ENCODE data around the gene ZBTB17.
A peak's percentile ranks its signal among the peaks of the same experiment; 100 is the strongest.
"Not testable (repeated sequence)": the region's sequence is repeated elsewhere in the genome, so short reads cannot be mapped to it uniquely, and the experiment has no call there.

Gene ZBTB17

DNA sequence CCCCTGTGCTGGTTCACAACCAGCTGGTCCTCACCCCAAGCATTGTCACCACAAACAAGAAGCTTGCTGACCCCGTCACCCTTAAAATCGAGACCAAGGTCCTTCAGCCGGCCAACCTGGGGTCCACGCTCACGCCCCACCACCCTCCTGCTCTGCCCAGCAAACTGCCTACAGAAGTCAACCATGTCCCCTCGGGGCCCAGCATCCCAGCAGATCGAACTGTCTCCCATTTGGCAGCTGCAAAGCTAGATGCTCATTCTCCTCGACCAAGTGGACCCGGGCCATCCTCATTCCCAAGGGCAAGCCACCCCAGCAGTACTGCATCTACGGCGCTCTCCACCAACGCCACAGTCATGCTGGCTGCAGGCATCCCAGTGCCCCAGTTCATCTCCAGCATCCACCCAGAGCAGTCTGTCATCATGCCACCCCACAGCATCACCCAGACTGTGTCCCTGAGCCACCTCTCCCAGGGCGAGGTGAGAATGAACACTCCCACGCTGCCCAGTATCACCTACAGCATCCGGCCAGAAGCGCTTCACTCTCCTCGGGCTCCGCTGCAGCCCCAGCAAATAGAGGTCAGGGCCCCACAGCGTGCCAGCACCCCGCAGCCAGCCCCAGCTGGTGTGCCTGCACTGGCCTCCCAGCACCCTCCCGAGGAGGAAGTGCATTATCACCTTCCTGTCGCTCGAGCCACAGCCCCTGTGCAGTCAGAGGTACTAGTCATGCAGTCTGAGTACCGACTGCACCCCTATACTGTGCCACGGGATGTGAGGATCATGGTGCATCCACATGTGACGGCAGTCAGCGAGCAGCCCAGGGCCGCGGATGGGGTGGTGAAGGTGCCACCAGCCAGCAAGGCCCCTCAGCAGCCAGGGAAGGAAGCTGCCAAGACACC is 40.6 kb downstream of the ZBTB17 start:
- no peak for DNase-seq (ENCODE audit: low read depth in 2 of 2)

DNA sequence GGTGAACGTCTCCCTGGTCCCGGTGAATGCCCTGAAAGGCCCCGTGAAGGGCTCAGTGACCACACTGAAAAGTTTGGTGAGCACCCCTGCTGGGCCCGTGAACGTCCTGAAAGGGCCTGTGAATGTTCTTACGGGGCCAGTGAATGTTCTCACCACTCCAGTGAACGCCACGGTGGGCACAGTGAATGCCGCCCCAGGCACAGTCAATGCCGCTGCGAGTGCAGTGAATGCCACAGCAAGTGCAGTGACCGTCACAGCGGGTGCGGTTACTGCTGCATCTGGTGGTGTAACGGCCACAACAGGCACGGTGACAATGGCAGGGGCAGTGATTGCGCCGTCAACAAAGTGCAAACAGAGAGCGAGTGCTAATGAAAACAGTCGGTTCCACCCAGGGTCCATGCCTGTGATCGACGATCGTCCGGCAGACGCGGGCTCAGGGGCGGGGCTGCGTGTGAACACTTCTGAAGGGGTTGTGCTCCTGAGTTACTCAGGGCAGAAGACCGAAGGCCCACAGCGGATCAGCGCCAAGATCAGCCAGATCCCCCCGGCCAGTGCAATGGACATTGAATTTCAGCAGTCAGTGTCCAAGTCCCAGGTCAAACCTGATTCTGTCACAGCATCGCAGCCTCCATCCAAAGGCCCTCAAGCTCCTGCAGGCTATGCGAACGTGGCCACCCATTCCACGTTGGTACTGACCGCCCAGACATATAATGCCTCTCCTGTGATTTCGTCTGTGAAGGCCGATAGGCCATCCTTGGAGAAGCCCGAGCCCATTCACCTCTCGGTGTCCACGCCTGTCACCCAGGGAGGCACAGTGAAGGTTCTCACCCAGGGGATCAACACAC is 41.5 kb downstream of the ZBTB17 start:
- DNase-seq (ENCODE audit: low read depth in 2 of 2), result no peak

DNA sequence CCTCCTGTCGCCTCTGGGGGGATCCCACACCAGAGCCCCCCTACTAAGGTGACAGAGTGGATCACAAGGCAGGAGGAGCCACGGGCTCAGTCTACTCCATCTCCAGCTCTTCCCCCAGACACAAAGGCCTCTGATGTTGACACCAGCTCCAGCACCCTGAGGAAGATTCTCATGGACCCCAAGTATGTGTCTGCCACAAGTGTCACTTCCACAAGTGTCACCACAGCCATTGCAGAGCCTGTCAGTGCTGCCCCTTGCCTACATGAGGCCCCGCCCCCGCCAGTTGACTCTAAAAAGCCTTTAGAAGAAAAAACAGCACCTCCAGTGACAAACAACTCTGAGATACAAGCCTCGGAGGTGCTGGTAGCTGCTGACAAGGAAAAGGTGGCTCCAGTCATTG is 42.2 kb downstream of the ZBTB17 start:
- DNase-seq (ENCODE audit: low read depth in 2 of 2), result no peak

DNA sequence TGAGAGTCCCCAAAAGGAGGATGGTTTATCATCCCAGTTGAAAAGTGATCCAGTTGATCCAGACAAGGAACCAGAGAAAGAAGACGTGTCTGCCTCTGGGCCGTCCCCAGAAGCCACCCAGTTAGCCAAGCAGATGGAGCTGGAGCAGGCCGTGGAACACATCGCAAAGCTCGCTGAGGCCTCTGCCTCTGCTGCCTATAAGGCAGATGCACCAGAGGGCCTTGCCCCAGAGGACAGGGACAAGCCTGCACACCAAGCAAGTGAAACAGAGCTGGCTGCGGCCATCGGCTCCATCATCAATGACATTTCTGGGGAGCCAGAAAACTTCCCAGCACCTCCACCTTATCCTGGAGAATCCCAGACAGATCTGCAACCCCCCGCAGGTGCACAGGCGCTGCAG is 43.3 kb downstream of the ZBTB17 start:
- DNase-seq (ENCODE audit: low read depth in 2 of 2), result no peak

DNA sequence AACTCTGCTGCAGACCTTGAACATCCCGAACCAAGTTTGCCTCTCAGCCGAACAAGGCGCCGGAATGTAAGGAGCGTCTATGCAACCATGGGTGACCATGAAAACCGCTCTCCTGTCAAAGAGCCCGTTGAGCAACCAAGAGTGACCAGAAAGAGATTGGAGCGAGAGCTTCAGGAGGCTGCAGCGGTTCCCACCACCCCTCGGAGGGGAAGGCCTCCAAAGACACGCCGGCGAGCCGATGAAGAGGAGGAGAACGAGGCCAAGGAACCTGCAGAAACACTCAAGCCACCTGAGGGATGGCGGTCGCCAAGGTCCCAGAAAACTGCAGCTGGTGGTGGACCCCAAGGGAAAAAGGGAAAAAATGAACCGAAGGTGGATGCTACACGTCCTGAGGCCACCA is 44.0 kb downstream of the ZBTB17 start:
- DNase-seq (ENCODE audit: low read depth in 2 of 2), result no peak

DNA sequence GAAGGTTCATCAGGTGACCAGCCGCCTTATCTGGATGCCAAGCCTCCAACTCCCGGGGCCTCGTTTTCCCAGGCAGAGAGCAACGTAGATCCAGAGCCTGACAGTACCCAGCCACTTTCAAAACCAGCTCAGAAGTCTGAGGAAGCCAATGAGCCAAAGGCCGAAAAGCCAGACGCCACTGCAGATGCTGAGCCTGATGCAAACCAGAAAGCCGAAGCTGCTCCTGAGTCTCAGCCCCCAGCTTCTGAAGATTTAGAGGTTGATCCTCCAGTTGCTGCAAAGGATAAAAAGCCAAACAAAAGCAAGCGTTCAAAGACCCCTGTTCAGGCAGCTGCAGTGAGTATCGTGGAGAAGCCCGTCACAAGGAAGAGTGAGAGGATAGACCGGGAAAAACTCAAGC is 44.5 kb downstream of the ZBTB17 start:
- DNase-seq (ENCODE audit: low read depth in 2 of 2), result no peak

DNA sequence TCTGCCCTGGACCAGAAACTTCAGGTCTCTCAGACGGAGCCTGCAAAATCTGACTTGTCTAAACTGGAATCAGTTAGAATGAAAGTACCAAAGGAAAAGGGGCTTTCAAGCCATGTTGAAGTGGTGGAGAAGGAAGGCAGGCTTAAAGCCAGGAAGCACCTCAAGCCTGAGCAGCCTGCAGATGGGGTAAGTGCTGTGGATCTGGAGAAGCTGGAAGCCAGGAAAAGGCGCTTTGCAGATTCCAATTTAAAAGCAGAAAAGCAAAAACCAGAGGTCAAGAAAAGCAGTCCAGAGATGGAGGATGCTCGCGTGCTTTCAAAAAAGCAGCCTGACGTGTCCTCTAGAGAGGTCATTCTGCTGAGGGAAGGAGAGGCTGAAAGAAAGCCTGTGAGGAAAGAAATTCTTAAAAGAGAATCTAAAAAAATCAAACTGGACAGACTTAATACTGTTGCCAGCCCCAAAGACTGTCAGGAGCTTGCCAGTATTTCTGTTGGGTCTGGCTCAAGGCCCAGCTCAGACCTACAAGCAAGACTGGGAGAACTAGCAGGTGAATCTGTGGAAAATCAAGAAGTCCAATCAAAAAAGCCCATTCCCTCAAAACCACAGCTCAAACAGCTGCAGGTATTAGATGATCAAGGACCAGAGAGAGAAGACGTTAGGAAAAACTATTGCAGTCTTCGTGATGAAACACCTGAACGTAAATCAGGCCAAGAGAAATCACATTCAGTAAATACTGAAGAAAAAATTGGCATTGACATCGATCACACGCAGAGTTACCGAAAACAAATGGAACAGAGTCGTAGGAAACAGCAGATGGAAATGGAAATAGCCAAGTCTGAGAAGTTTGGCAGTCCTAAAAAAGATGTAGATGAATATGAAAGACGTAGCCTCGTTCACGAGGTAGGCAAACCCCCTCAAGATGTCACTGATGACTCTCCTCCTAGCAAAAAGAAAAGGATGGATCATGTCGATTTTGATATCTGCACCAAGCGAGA is 46.6 kb downstream of the ZBTB17 start:
- no peak for DNase-seq (ENCODE audit: low read depth in 2 of 2)

DNA sequence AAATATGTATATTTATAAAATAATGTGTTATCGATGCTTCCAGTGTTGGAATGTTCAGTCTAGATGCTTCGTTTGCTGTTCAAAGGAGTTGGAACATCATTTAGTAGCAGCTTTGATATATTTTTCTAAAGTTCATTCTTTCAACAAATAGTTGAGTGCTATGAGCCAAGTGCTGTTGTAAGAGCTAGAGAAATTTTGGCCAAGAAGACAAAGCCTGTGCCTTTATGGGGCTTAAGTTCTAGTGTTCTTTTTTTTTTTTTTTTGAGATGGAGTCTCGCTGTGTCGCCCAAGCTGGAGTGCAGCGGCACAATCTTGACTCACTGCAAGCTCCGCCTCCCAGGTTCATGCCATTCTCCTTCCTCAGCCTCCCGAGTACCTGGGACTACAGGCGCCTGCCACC is 49.5 kb downstream of the ZBTB17 start:
- not testable (repeated sequence) for DNase-seq (ENCODE audit: low read depth in 2 of 2)

DNA sequence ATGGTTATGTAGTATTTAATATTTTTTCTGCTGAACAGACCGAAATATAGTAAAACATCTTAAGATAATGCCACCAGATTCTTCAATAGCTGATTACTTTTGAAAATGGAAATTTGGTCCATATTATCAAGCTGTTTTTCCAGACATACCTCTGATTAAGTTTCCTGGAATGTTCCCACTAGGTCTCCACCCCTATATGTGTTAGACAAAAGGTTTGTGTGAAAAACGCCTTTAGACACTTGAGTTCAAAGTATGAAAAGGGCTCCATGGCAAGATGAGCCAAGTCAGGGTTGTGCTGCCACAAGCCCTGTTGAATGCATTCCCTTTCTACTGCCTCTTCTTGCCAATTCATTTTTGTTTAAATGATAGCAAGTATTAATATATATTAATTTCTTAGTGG is 52.7 kb downstream of the ZBTB17 start:
- no peak for DNase-seq (ENCODE audit: low read depth in 2 of 2)

DNA sequence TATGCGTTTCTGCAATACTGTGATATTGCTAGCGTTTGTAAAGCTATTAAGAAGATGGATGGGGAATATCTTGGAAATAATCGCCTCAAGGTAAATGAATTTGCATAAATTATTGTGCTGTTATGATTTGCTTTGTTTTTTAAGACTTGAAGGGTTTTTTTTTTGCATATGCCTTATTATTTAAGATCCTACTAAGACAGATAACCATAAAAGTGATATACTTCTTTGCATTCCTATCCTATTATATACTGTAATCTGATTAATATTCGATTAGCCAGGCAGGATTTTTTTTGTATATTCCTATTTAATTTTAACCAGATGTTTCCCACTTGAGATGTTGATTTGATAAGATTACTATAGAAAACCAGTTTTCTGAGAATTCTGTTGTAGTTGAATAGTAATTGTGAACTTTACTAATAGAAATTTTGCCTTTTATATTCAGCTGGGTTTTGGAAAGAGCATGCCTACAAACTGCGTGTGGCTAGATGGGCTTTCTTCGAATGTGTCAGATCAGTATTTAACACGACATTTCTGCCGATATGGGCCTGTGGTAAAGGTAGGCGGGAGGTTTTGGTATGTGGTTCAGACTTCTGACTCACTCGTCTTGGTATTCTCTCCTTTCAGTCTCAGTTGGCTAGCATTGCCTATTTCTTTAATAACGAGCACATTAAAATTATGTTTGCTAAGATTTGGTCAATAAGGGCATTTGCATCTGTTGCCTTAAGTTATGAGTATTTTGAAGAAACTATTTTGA is 56.8 kb downstream of the ZBTB17 start:
- peak; percentile 48 to 54 for DNase-seq (ENCODE audit: low read depth in 2 of 2)

DNA sequence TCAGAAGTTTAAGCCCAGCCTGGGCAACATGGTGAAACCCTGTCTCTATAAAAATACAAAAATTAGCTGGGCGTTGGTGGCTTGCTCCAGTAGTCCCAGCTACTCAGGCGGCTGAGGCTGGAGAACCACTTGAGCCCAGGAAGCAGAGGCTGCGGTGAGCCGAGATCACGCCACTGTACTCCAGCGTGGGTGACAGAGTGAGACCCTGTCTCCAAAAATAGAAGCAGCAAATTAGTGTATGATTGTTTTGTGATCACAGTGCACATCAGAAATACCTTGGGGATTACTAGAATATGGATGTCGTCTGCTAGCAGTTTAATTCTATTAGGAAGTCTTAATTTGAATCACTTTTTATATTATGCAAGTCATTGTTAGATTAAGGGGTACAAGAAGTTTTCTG is 59.0 kb downstream of the ZBTB17 start:
- DNase-seq (ENCODE audit: low read depth in 2 of 2), result no peak

DNA sequence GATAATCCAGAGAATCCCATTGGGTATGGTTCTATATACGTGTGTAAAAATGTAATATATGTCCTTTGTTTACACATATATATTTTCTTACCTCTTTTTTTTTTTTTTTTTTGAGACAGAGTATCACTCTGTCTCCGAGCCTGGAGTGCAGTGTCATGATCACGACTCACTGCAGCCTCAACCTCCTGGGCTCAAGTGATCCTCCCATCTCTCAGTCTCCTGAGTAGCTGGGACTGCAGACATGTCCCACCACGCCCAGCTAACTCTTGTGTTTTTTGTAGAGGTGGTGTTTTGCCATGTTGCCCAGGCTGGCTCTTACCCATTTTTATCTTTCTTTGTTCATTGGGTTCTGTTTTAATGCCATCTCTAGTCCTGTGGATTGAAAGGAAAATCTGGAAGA is 59.5 kb downstream of the ZBTB17 start:
- DNase-seq (ENCODE audit: low read depth in 2 of 2), result no peak

DNA sequence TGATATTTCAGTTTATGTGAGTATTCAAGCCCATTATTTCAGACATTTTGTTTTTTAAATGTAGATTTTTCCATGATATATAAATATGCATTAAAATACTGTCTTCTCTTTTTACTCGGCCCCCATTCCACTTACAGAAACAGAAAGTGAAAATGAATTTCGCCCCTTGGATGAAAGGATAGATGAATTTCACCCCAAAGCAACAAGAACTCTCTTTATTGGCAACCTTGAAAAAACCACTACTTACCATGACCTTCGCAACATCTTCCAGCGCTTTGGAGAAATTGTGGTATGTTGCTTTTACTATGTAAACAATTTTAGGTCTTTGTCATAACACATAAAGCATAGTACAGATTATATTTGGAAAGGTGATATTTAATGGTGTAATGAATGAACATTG is 59.9 kb downstream of the ZBTB17 start:
- no peak for DNase-seq (ENCODE audit: low read depth in 2 of 2)

DNA sequence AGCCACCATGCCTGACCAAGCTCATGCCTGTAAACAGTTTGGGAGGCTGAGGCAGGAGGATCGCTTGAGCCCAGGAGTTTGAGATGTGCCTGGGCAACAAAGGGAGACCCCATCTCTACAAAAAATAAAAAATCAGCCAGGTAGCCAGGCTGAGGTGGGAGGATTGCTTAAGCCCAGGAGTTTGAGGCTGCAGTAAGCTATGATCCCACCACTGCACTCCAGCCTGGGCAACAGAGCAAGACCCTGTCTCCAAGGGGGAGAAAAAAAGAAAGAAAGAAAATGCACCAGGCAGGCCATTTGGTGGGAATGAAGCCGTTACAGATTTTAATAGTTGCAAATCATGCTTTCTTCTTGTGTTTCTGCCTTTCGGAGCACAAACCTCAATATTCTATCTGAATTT is 62.3 kb downstream of the ZBTB17 start:
- DNase-seq (ENCODE audit: low read depth in 2 of 2), result not testable (repeated sequence)

DNA sequence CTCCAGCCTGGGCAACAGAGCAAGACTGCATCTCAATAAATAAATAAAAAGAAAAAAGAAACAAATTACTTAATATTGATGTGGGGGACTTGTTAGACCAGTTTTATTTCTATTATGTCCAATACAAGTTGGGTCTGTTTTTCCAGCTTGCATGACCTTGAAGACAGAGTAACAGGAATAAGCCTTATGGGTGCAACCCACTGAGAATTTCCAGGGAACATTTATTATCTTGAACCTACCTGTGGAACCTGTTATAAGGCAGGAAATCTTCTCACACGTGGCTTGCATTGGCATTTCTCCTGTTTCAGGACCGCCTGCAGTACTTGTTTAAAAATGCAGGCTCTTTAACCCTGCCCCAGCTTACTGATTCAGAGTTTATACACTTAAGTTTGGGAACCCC is 64.0 kb downstream of the ZBTB17 start:
- DNase-seq (ENCODE audit: low read depth in 2 of 2), result no peak

DNA sequence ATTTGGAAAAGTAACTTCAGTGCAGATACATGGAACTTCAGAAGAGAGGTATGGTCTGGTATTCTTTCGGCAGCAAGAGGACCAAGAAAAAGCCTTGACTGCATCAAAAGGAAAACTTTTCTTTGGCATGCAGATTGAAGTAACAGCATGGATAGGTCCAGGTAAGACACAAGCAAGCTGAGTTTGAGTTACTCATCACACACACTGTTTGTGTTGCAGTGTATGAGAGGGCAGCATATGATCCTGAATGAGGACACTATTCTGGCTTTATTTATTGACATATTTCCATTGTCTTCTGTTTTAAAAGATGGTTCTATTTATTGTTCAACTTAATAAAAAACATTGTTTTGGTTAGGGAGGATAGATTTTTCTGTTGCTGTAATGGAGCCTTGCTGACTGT is 64.8 kb downstream of the ZBTB17 start:
- no peak for DNase-seq (ENCODE audit: low read depth in 2 of 2)

DNA sequence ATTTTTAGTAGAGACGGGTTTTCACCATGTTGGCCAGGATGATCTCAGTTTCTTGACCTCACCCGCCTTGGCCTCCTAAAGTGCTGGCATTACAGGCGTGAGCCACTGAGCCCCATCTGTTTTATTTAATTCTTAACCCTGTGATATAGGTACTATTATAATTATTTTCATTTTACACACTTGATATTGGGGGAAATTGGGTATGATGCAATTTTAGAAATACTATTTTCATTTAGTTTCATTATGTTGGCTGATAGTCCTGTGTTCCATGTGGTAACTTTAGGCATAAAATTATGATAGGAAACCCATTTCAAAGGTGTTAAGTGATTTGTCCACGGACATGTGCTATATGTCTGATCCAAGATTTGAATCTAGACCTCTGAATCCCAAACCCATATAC is 67.3 kb downstream of the ZBTB17 start:
- no peak for DNase-seq (ENCODE audit: low read depth in 2 of 2)

DNA sequence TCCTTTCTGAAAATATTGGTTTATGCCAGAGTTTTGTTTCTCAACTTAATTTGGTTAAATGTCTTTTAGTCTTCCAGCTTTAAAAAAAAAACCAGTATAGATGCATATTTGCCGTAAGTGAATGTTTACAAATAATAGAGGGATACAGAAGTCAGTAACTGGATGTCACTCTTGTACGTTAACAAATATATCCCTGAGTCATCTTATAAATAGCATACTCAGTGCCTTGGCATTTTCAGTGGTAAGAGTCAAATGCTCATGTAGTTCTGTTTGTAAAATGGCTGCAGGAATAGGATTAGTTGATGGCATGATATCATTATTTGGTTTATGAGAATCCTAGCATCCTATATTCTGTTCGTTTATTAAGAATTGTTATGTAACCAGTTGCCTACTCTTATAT is 73.0 kb downstream of the ZBTB17 start:
- DNase-seq (ENCODE audit: low read depth in 2 of 2), result no peak

DNA sequence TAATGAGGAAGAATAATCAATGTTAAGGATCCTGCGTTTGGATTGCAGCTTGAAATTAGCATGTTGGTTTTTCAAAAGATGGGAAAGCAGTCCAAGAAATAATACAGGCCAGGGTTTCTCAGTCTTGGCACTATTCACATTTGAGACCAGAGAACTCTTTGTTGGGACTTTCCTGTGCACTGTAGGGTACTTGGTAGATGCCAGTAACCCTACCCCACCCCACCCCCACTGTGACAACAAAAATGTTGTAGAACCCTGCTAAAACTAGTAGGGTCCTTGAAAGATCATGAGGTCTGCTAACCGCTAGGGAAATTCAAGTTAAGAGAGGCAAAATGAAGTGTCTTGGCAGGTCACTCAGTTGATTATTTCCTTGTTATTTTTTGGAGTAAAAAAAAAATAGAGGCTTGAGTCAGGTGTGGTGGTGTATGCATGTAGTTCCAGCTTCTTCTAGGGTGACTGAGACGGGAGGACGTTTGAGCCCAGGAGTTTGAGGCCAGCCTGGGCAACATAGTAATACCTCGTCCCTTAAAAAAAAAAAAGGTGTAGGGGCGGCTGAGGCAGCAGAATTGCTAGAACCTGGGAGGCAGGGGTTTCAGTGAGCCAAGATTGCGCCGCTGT is 75.1 kb downstream of the ZBTB17 start:
- no peak for DNase-seq (ENCODE audit: low read depth in 2 of 2)

DNA sequence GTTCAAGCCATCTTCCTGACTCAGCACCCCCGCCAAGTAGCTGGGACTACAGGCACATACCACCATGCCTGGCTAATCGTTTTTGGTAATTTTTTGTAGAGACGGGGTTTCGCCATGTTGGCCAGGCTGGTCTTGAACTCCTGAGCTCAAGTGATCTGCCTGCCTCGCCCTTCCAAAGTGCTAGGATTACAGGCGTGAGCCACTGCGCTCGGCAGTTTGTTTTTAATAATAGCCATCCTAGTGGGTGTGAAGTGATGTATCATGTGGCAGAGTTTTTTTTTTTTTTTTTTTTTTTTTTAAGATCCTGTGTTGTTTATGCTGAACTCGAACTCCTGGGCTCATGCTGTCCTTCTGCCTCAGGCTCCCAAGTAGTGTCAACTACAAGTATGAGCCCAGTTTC is 76.6 kb downstream of the ZBTB17 start:
- no peak for DNase-seq (ENCODE audit: low read depth in 2 of 2)

Data from activated CD4-positive, alpha-beta T cell treated with anti-CD3 and anti-CD28 coated beads for 24 hours (primary cell).